ENCODE measurements around the gene TAS2R5. TPM values are rescaled to one million over a fixed set of nuclear protein-coding genes. Genes with fewer than 3 reads are reported as not detected.
"Not testable (repeated sequence)": the region's sequence is repeated elsewhere in the genome, so short reads cannot be mapped to it uniquely, and the experiment has no call there.

TAS2R5 gene
- total RNA-seq, 1 experiment from 2014 or later = 0.92 TPM

- no peak overlapping the region for H3K4ac ChIP-seq (ENCODE audit: low read depth, low read length)
- Mint-ChIP-seq H3K4me1 (peaks cover 2 to 3% of the 10 kb centered on the region in 2 experiments; a peak in 2 of 4 replicates), H3K9me3 (peaks cover 41 to 44% of the 10 kb centered on the region in 2 experiments), H3K4me3 (no peak overlapping the region), H3K27ac (no peak overlapping the region), H3K36me3 (ENCODE audit: insufficient read depth in 1 of 3, low read depth in 3 of 3) (peaks cover 6 to 19% (median 8%) of the 10 kb centered on the region in 3 experiments; a peak in 6 of 7 replicates), H3K27me3 (ENCODE audit: low read depth) (no peaks in the 10 kb centered on the region; the same call in 1 of the 2 replicates)
- no peak overlapping the region for H2BK20ac ChIP-seq (ENCODE audit: low read depth, low read length, poor library complexity, severe bottlenecking)
- no peaks in the 10 kb centered on the region for H4K20me1 ChIP-seq (ENCODE audit: control insufficient read depth, insufficient read depth, insufficient read length)
- TF ChIP-seq, protein P1, sequence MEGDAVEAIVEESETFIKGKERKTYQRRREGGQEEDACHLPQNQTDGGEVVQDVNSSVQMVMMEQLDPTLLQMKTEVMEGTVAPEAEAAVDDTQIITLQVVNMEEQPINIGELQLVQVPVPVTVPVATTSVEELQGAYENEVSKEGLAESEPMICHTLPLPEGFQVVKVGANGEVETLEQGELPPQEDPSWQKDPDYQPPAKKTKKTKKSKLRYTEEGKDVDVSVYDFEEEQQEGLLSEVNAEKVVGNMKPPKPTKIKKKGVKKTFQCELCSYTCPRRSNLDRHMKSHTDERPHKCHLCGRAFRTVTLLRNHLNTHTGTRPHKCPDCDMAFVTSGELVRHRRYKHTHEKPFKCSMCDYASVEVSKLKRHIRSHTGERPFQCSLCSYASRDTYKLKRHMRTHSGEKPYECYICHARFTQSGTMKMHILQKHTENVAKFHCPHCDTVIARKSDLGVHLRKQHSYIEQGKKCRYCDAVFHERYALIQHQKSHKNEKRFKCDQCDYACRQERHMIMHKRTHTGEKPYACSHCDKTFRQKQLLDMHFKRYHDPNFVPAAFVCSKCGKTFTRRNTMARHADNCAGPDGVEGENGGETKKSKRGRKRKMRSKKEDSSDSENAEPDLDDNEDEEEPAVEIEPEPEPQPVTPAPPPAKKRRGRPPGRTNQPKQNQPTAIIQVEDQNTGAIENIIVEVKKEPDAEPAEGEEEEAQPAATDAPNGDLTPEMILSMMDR (conservative IDR thresholded peaks at IDR 0.05) = no peak
- H2AFZ ChIP-seq (ENCODE audit: low read length) = no peak overlapping the region
- H2BK5ac ChIP-seq (ENCODE audit: insufficient read length, low read length) = no peak overlapping the region
- H2AK5ac ChIP-seq (ENCODE audit: insufficient read length, low read length) = no peak overlapping the region
- H3K56ac ChIP-seq (ENCODE audit: insufficient read length, low read depth, low read length) = no peak overlapping the region
- no peak overlapping the region for H3K4me2 ChIP-seq (ENCODE audit: insufficient read depth, insufficient read length, low read length)
- H3K9me3 ChIP-seq (ENCODE audit: control insufficient read depth, low read depth, low read length) = no peaks in the 10 kb centered on the region
- WGBS (ENCODE audit: extremely low coverage, insufficient read length, low lambda C conversion rate) = no CpG with 5 or more reads among the region's 1 CpG
- no peak overlapping the region for H2BK15ac ChIP-seq (ENCODE audit: low read depth, low read length)
- H4K8ac ChIP-seq (replicated peaks; ENCODE audit: insufficient read length, low read depth, low read length) = no peak overlapping the region
- H3K4me1 ChIP-seq (ENCODE audit: insufficient read depth, low read length) = no peaks in the 10 kb centered on the region
- no peak overlapping the region for H3K27ac ChIP-seq (ENCODE audit: insufficient read length, low read depth, low read length)
- no peak overlapping the region for H4K5ac ChIP-seq (ENCODE audit: insufficient read length, low read depth, low read length)
- H4K91ac ChIP-seq (ENCODE audit: insufficient read length, low read depth, low read length) = no peak overlapping the region
- H3K23ac ChIP-seq (ENCODE audit: insufficient read length, low read depth, low read length) = no peak overlapping the region
- H2BK120ac ChIP-seq (ENCODE audit: low read depth, low read length, poor library complexity, severe bottlenecking) = no peak overlapping the region
- no peaks in the 10 kb centered on the region for H3K27me3 ChIP-seq (ENCODE audit: insufficient read depth, low read length)
- H3K14ac ChIP-seq (ENCODE audit: insufficient read depth, low read length) = no peak overlapping the region
- H3K79me2 ChIP-seq (ENCODE audit: insufficient read depth, low read length) = no peaks in the 10 kb centered on the region
- no peaks in the 10 kb centered on the region for H3K23me2 ChIP-seq (ENCODE audit: insufficient read length, low read depth, low read length, poor library complexity, severe bottlenecking)
- H3K18ac ChIP-seq (ENCODE audit: insufficient read length, low read depth, low read length) = no peak overlapping the region
- H3K9ac ChIP-seq (ENCODE audit: extremely low read depth, insufficient read length, low read length) = no peak overlapping the region
- no peak overlapping the region for H2BK12ac ChIP-seq (ENCODE audit: insufficient read length, low read depth, low read length)
- DNase-seq = no peak
- no peaks in the 10 kb centered on the region for H3K79me1 ChIP-seq (ENCODE audit: insufficient read depth, low read depth, low read length, poor library complexity, severe bottlenecking)
- no peak overlapping the region for H3T11ph ChIP-seq (ENCODE audit: low read length)
Observed at GRCh38 chr7:141820067-141820466, 30.1 kb downstream of the TAS2R5 start.

DNA sequence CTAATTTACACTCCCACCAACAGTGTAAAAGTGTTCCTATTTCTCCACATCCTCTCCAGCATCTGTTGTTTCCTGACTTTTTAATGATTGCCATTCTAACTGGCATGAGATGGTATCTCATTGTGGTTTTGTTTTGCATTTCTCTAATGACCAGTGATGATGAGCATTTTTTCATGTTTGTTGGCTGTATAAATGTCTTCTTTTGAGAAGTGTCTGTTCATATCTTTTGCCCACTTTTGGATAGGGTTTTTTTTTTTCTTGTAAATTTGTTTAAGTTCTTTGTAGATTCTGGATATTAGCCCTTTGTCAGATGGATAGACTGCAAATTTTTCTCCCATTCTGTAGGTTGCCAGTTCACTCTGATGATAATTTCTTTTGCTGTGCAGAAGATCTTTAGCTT, 32.4 kb downstream of the TAS2R5 start:
- not testable (repeated sequence) for DNase-seq; H2BK20ac ChIP-seq (ENCODE audit: low read depth, low read length, poor library complexity, severe bottlenecking); H3K4me1 ChIP-seq (ENCODE audit: insufficient read depth, low read length); H3K14ac ChIP-seq (ENCODE audit: insufficient read depth, low read length); H3K56ac ChIP-seq (ENCODE audit: insufficient read length, low read depth, low read length); H3K27ac ChIP-seq (ENCODE audit: insufficient read length, low read depth, low read length); H2BK120ac ChIP-seq (ENCODE audit: low read depth, low read length, poor library complexity, severe bottlenecking); H3K79me2 ChIP-seq (ENCODE audit: insufficient read depth, low read length); H3K27ac Mint-ChIP-seq; H3K4me1 Mint-ChIP-seq; H3K23ac ChIP-seq (ENCODE audit: insufficient read length, low read depth, low read length); H4K20me1 ChIP-seq (ENCODE audit: control insufficient read depth, insufficient read depth, insufficient read length); H3K27me3 ChIP-seq (ENCODE audit: insufficient read depth, low read length); H3K9ac ChIP-seq (ENCODE audit: extremely low read depth, insufficient read length, low read length); H3K4me3 Mint-ChIP-seq; H2AFZ ChIP-seq (ENCODE audit: low read length); H2BK15ac ChIP-seq (ENCODE audit: low read depth, low read length); H4K5ac ChIP-seq (ENCODE audit: insufficient read length, low read depth, low read length); H3K79me1 ChIP-seq (ENCODE audit: insufficient read depth, low read depth, low read length, poor library complexity, severe bottlenecking); H3K4ac ChIP-seq (ENCODE audit: low read depth, low read length); H2AK5ac ChIP-seq (ENCODE audit: insufficient read length, low read length); H4K91ac ChIP-seq (ENCODE audit: insufficient read length, low read depth, low read length); H3K23me2 ChIP-seq (ENCODE audit: insufficient read length, low read depth, low read length, poor library complexity, severe bottlenecking); H2BK12ac ChIP-seq (ENCODE audit: insufficient read length, low read depth, low read length); H2BK5ac ChIP-seq (ENCODE audit: insufficient read length, low read length); H3T11ph ChIP-seq (ENCODE audit: low read length); H3K9me3 ChIP-seq (ENCODE audit: control insufficient read depth, low read depth, low read length); H3K27me3 Mint-ChIP-seq (ENCODE audit: low read depth); H4K8ac ChIP-seq (replicated peaks; ENCODE audit: insufficient read length, low read depth, low read length); H3K4me2 ChIP-seq (ENCODE audit: insufficient read depth, insufficient read length, low read length); H3K18ac ChIP-seq (ENCODE audit: insufficient read length, low read depth, low read length)
- Mint-ChIP-seq H3K36me3 (ENCODE audit: insufficient read depth in 1 of 3, low read depth in 3 of 3) (peaks cover 6 to 19% (median 8%) of the 10 kb centered on the region in 3 experiments; a peak in 6 of 7 replicates), H3K9me3 (peaks cover 41 to 44% of the 10 kb centered on the region in 2 experiments)

Measured in H9 (cell line).